HCT116 (cell line): ENCODE data around the gene CSNK1G1. TPM values are rescaled to one million over a fixed set of nuclear protein-coding genes. Genes with fewer than 3 reads are reported as not detected.

Experiments used
- ATAC-seq: fragments of 200-7000 bp; cut with Tn5 transposase; 2 replicates; pipeline ENCODE4 v1.9.1; 2020; ENCODE audit warnings: mild to moderate bottlenecking, moderate library complexity
- BruUV-seq: library from RNA; stranded (reverse); fragments of 400-500 nt; replicated peaks from 2 replicates; lab custom pipeline; 2021; lab: Mats Ljungman, UMichigan
- CTCF ChIA-PET: fragments of 300-600 bp; sonication (Branson Sonifier 250); formaldehyde crosslinking; loops from one replicate; lab custom pipeline; 2021; ENCODE audit warnings: antibody characterized with exemption; lab: Charles Lee
- POLR2A ChIA-PET: fragments of 300-600, 350-600 bp; sonication (Branson Sonifier 250); formaldehyde crosslinking; loops from one replicate; lab custom pipeline; 2021; ENCODE audit warnings: antibody characterized with exemption; lab: Charles Lee
- RAD21 ChIA-PET, 2 experiments: fragments of 300-600 bp; sonication (Branson Sonifier 250); formaldehyde crosslinking; loops; one replicate each; lab custom pipeline; 2023; ENCODE audit warnings: low total read pairs in 2 of 2; ENCODE audit not compliant: uncharacterized antibody in 2 of 2, unreplicated experiment in 2 of 2, low non-redundant PET in 1 of 2; lab: Charles Lee
- DNase-seq: peaks from one replicate; pipeline ENCODE4 v3.0.0-alpha.2; 2010; ENCODE audit warnings: low read depth, low spot score
- H2AFZ ChIP-seq: fragments of 200-600 bp; shearing (Covaris generic), sonication (generic); 2 replicates; pipeline ENCODE4 v1.6.1; 2017; ENCODE audit warnings: low read depth, mixed run types, mixed read lengths, antibody characterized with exemption, low read length; ENCODE audit not compliant: poor library complexity, severe bottlenecking
- H3K27ac ChIP-seq: 2 replicates; pipeline ENCODE4 v1.5.1; 2012; ENCODE audit warnings: low read depth, low read length
- H3K27me3 ChIP-seq: fragments of 200-600 bp; sonication (generic); 2 replicates; pipeline ENCODE4 v1.6.1; 2016; ENCODE audit warnings: mixed run types, low read length, mixed read lengths; ENCODE audit not compliant: insufficient read depth
- H3K36me3 ChIP-seq, 2 experiments: fragments of 200-500 bp in 1 of 2; fragments of 200-600 bp in 1 of 2; sonication (Bioruptor generic) in 1 of 2; sonication (generic) in 1 of 2; 2 replicates each; pipeline versions ENCODE4 v1.5.1 to v1.6.1; 2014 to 2016; ENCODE audit warnings: low read length in 2 of 2, inconsistent platforms in 1 of 2, mixed read lengths in 1 of 2, mixed run types in 1 of 2; ENCODE audit not compliant: insufficient read depth in 2 of 2, control insufficient read depth in 1 of 2
- H3K4me1 ChIP-seq, 2 experiments: fragments of 200-600 bp in 1 of 2; sonication (generic) in 1 of 2; 2 replicates each; pipeline versions ENCODE4 v1.5.1 to v1.6.1; 2012 to 2017; ENCODE audit warnings: low read length in 2 of 2, inconsistent platforms in 1 of 2, mild to moderate bottlenecking in 1 of 2, mixed read lengths in 1 of 2, mixed run types in 1 of 2, moderate library complexity in 1 of 2; ENCODE audit not compliant: insufficient read depth in 2 of 2, control insufficient read depth in 1 of 2
- H3K4me2 ChIP-seq: fragments of 200-600 bp; sonication (generic); 2 replicates; pipeline ENCODE4 v1.6.1; 2017; ENCODE audit warnings: mixed run types, low read length, mixed read lengths
- H3K4me3 ChIP-seq, 2 experiments: fragments of 200-600 bp in 1 of 2; sonication (generic) in 1 of 2; replicated peaks in 1 of 2; 2 replicates each; pipeline ENCODE4 v1.5.1; 2011 to 2016; ENCODE audit warnings: low read length in 2 of 2, control low read depth in 1 of 2, low read depth in 1 of 2, mild to moderate bottlenecking in 1 of 2, mixed read lengths in 1 of 2, mixed run types in 1 of 2
- H3K79me2 ChIP-seq: fragments of 200-600 bp; sonication (generic); 2 replicates; pipeline ENCODE4 v1.6.1; 2017; ENCODE audit warnings: mild to moderate bottlenecking, mixed run types, low read length, moderate library complexity, mixed read lengths; ENCODE audit not compliant: insufficient read depth
- H3K9ac ChIP-seq: fragments of 200-600 bp; sonication (generic); 2 replicates; pipeline ENCODE4 v1.6.1; 2016; ENCODE audit warnings: low read length, mixed read lengths
- H3K9me2 ChIP-seq: fragments of 200-600 bp; sonication (generic), shearing (Covaris generic); 2 replicates; pipeline ENCODE4 v1.6.1; 2017; ENCODE audit warnings: mixed run types, mild to moderate bottlenecking, moderate library complexity; ENCODE audit not compliant: insufficient read depth
- H3K9me3 ChIP-seq, 2 experiments: fragments of 200-500 bp in 1 of 2; fragments of 200-600 bp in 1 of 2; sonication (Bioruptor generic) in 1 of 2; sonication (generic) in 1 of 2; 2 replicates each; pipeline ENCODE4 v1.6.1; 2014 to 2017; ENCODE audit warnings: low read length in 2 of 2, mixed read lengths in 2 of 2, inconsistent platforms in 1 of 2, low read depth in 1 of 2, mild to moderate bottlenecking in 1 of 2, mixed run types in 1 of 2, moderate library complexity in 1 of 2; ENCODE audit not compliant: control insufficient read depth in 1 of 2, insufficient read depth in 1 of 2
- H4K20me1 ChIP-seq: fragments of 200-600 bp; sonication (generic), shearing (Covaris generic); 2 replicates; pipeline ENCODE4 v1.6.1; 2017; ENCODE audit warnings: mixed run types, mild to moderate bottlenecking, moderate library complexity; ENCODE audit not compliant: insufficient read depth
- CBX3 ChIP-seq: IDR thresholded peaks from 2 replicates; pipeline ENCODE4 v1.6.1; 2012; ENCODE audit warnings: low read depth
- EZH2phosphoT487 ChIP-seq: fragments of 200-600 bp; IDR thresholded peaks from 2 replicates; pipeline ENCODE4 v1.6.1; 2018; ENCODE audit warnings: antibody characterized with exemption, borderline replicate concordance
- JUND ChIP-seq: IDR thresholded peaks from 2 replicates; pipeline ENCODE4 v1.6.1; 2012
- RAD21 ChIP-seq: IDR thresholded peaks from 2 replicates; pipeline ENCODE4 v1.6.1; 2012; ENCODE audit warnings: low read depth, mild to moderate bottlenecking
- SP1 ChIP-seq: IDR thresholded peaks from 2 replicates; pipeline ENCODE4 v1.6.1; 2012; ENCODE audit warnings: low read depth
- TCF7L2 ChIP-seq: IDR thresholded peaks from 2 replicates; pipeline ENCODE4 v1.7.0; 2011; ENCODE audit warnings: borderline replicate concordance, inconsistent platforms; ENCODE audit not compliant: insufficient read depth, insufficient read length; ENCODE audit errors: extremely low read depth
- YY1 ChIP-seq: IDR thresholded peaks from 2 replicates; pipeline ENCODE4 v1.6.1; 2011; ENCODE audit warnings: low read length, low read depth, moderate library complexity, mild to moderate bottlenecking; ENCODE audit not compliant: insufficient replicate concordance; ENCODE audit errors: extremely low read depth
- ZFX ChIP-seq: fragments of 450-650 bp; IDR thresholded peaks from 2 replicates; pipeline ENCODE4 v1.6.1; 2017
- intact Hi-C: fragments of 100-400 bp; cut with micrococcal nuclease; formaldehyde crosslinking; loops from 2 replicates; pipeline ENCODE4 v1.10.0; 2022
- total RNA-seq: library from RNA; stranded (reverse); gene quantifications from one replicate; pipeline ENCODE4 v1.2.1, GENCODE V29; 2021; ENCODE audit not compliant: unreplicated experiment
- TF ChIP-seq, protein P1 (sequence below): IDR thresholded peaks from 2 replicates; pipeline ENCODE4 v1.6.1; 2012; ENCODE audit warnings: low read depth

Gene CSNK1G1
- total RNA-seq, 1 experiment from 2014 or later: 21.1 TPM

DNA sequence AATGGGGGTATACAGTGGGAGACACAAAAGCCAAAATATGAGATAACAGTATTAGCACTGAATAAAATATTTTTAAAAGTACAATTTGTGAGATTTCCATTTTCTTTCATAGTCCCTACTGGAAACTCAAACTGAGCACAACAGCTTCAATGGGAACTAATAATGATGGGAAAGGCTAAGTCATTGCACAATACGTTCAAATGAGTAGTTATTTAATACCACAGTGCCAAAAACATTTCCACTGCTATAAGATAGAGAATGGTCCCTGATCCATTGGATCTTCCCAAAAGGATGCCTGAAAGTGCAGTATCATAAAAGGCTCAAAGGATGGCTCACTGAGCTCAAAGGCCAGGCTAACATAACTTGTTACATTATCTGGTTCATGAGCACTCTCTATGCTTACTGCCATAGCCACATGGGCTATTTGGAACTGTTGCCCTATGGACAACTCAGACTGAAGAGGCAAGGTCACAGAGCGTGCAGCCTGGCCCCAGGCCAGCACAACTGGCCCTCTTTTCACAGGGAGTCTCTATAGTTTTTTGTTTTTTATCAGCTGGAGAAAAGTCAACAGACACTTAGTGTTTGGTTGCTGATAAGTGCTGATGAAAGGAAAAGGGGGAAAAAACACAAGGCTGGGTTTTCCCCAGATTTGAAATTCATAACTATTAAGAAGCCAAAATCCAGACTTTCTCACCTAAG lies 139.1 kb downstream of the CSNK1G1 start (continued):
- TF ChIP-seq, protein P1, sequence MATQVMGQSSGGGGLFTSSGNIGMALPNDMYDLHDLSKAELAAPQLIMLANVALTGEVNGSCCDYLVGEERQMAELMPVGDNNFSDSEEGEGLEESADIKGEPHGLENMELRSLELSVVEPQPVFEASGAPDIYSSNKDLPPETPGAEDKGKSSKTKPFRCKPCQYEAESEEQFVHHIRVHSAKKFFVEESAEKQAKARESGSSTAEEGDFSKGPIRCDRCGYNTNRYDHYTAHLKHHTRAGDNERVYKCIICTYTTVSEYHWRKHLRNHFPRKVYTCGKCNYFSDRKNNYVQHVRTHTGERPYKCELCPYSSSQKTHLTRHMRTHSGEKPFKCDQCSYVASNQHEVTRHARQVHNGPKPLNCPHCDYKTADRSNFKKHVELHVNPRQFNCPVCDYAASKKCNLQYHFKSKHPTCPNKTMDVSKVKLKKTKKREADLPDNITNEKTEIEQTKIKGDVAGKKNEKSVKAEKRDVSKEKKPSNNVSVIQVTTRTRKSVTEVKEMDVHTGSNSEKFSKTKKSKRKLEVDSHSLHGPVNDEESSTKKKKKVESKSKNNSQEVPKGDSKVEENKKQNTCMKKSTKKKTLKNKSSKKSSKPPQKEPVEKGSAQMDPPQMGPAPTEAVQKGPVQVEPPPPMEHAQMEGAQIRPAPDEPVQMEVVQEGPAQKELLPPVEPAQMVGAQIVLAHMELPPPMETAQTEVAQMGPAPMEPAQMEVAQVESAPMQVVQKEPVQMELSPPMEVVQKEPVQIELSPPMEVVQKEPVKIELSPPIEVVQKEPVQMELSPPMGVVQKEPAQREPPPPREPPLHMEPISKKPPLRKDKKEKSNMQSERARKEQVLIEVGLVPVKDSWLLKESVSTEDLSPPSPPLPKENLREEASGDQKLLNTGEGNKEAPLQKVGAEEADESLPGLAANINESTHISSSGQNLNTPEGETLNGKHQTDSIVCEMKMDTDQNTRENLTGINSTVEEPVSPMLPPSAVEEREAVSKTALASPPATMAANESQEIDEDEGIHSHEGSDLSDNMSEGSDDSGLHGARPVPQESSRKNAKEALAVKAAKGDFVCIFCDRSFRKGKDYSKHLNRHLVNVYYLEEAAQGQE: no peak
- TF ChIP-seq TCF7L2 (no peak), EZH2phosphoT487 (no peak), ZFX (no peak), CBX3 (no peak), SP1 (no peak), RAD21 (no peak)

DNA sequence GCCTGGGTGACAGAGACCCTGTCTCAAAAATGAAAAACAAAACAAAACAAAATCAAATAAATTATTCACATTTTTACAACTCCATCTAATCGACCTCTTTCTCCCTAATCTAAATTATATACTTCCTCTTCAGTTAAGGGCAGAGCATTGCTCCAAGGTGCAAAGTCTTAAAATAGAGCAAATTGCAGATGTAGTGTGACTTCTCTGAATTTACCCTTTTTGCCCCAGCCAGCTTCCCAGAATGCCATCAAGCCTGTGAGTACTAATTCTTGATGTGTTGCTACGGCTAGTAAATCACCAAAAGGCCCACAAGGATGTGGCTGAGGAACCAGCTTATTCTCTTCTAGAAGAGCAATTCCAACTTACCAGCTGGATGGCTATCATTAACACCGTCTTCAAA lies 139.8 kb downstream of the CSNK1G1 start:
- ATAC-seq: no peak
- Histone ChIP-seq H3K27me3 (no peaks in the 10 kb centered on the region), H3K36me3 (peaks cover 5 to 10% of the 10 kb centered on the region in 2 experiments; a peak in 2 of 4 replicates), H4K20me1 (no peaks in the 10 kb centered on the region), H3K79me2 (0 out of 2 replicates have a peak, but pooled peaks cover 6% of the 10 kb centered on the region), H3K9me3 (no peaks in the 10 kb centered on the region), H2AFZ (no peak overlapping the region), H3K4me2 (no peak overlapping the region), H3K9ac (no peak overlapping the region), H3K9me2 (no peaks in the 10 kb centered on the region), H3K4me1 (no peaks in the 10 kb centered on the region), H3K4me3 (no peak overlapping the region), H3K27ac (no peak overlapping the region)
- DNase-seq: no peak
- intact Hi-C loops: no loop called here
- BruUV-seq: no TSS peak
- RAD21 ChIA-PET: no interaction called here
- POLR2A ChIA-PET: no interaction called here
- TF ChIP-seq YY1: no peak
- TF ChIP-seq ZFX: no peak
- no peak for TF ChIP-seq EZH2phosphoT487
- no peak for TF ChIP-seq JUND
- CTCF ChIA-PET: no interaction called here
